Stomach (tissue), 4 donors: Measurements from ENCODE around the gene DIAPH3.

Experiments
- EP300 ChIP-seq: sonication (generic); formaldehyde crosslinking; IDR thresholded peaks from one replicate; pipeline ENCODE4 v1.6.1; 2017; ENCODE audit warnings: antibody characterized with exemption
- POLR2A ChIP-seq, 4 donors: fragments of 450-650 bp; IDR thresholded peaks; one replicate each; pipeline ENCODE4 v1.6.1; 2016; ENCODE audit warnings: antibody characterized with exemption in 4 of 4, control low read depth in 2 of 4, mild to moderate bottlenecking in 1 of 4, moderate library complexity in 1 of 4
- POLR2AphosphoS5 ChIP-seq, 3 donors: sonication (generic); formaldehyde crosslinking; IDR thresholded peaks; one replicate each; pipeline ENCODE4 v1.6.1; 2016; ENCODE audit warnings: antibody characterized with exemption in 3 of 3
- TF ChIP-seq, protein P1 (sequence below), 7 experiments: fragments of 450-650 bp in 4 of 7; fragments of 200-600 bp in 3 of 7; sonication (generic) in 3 of 7; IDR thresholded peaks; one replicate each; pipeline ENCODE4 v1.5.1; 2016 to 2019; ENCODE audit warnings: antibody characterized with exemption in 7 of 7, control low read depth in 2 of 7, mild to moderate bottlenecking in 1 of 7

DNA sequence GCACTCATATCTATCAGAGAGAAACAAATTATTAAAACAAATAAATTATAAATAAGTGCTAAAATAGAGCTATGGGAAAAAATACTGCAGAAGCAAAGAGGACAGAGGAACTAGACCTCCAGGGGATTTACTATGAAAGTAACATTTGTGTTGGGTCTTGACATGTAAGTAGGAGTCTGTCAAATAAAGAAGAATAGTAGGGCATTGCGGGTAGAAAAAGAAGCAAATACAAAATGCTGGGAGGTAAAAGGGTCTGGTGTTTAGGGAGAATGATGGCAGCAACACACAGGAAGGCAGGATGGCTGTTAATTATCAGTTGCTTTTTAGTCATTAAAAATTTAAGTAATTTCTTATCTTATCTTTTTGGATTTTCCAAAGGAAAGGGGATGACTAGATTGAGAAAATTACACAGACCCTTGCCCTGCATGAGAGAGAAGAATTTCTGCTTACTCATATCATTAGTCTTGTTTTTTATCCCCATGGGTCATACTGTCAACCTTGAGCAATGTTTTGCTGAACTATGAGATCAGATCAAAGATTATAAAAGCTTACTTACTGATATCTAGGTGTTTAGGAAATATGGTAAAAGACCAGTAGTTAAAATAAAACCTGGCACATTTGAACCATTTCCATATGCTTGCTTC is 472.7 kb downstream of the DIAPH3 start:
- TF ChIP-seq, protein P1, sequence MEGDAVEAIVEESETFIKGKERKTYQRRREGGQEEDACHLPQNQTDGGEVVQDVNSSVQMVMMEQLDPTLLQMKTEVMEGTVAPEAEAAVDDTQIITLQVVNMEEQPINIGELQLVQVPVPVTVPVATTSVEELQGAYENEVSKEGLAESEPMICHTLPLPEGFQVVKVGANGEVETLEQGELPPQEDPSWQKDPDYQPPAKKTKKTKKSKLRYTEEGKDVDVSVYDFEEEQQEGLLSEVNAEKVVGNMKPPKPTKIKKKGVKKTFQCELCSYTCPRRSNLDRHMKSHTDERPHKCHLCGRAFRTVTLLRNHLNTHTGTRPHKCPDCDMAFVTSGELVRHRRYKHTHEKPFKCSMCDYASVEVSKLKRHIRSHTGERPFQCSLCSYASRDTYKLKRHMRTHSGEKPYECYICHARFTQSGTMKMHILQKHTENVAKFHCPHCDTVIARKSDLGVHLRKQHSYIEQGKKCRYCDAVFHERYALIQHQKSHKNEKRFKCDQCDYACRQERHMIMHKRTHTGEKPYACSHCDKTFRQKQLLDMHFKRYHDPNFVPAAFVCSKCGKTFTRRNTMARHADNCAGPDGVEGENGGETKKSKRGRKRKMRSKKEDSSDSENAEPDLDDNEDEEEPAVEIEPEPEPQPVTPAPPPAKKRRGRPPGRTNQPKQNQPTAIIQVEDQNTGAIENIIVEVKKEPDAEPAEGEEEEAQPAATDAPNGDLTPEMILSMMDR (IDR thresholded peaks at IDR 0.05): no peak
- no peak for TF ChIP-seq EP300
- TF ChIP-seq POLR2A (IDR thresholded peaks at IDR 0.05): no peak
- TF ChIP-seq POLR2AphosphoS5 (IDR thresholded peaks at IDR 0.05): no peak
